K562 (cell line): ENCODE measurements around the gene UIMC1.

ENCODE experiments used
- IRF2 ChIP-seq: sonication (generic); formaldehyde crosslinking; IDR thresholded peaks from 2 replicates; pipeline ENCODE4 v1.8.1; 2022; ENCODE audit warnings: mild to moderate bottlenecking, missing genetic modification reagents
- POLR2A ChIP-seq: fragments of 450-650 bp; conservative IDR thresholded peaks from 2 replicates; pipeline ENCODE4 v1.6.1; 2016
- TAF1 ChIP-seq: IDR thresholded peaks from 2 replicates; pipeline ENCODE4 v1.6.1; 2011; ENCODE audit warnings: mild to moderate bottlenecking, low read length, moderate library complexity; ENCODE audit not compliant: insufficient read depth, control insufficient read depth, severe bottlenecking; ENCODE audit errors: extremely low read depth
- ZBTB7A ChIP-seq: IDR thresholded peaks from 2 replicates; pipeline ENCODE4 v1.6.1; 2011; ENCODE audit warnings: low read depth, mild to moderate bottlenecking, low read length, moderate library complexity, borderline replicate concordance; ENCODE audit not compliant: control insufficient read depth

DNA sequence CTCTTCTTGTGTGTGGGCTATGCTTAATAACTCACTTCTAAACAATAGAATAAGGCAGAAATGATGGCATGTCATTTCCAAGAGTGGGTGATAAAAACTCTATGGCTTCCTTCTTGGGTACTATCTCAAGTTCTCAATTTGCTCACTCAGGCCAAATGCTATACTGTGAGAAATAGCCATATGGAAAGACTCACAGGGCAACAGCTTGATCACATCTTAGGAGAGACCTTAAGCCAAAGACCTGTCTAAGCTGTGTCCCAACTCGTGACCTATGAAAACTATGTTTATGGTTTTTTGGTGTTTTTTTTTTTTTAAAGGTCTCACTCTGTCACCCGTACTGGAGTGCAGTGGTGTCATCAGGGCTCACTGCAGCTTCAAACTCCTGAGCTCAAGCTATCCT, 2.1 kb upstream of the UIMC1 start:
- TF ChIP-seq TAF1 (no peak), IRF2 (CRISPR knock-in tag) (no peak), ZBTB7A (no peak), POLR2A (no peak)
